GM12865 (cell line): ENCODE results near the gene ATE1.
"Not testable (repeated sequence)": the region's sequence is repeated elsewhere in the genome, so short reads cannot be mapped to it uniquely, and the experiment has no call there.

Source experiments
- DNase-seq: peaks from one replicate; pipeline ENCODE4 v3.0.0; 2010; ENCODE audit warnings: low read depth
- H3K4me3 ChIP-seq: 2 replicates; pipeline ENCODE4 v1.5.1; 2011; ENCODE audit warnings: mild to moderate bottlenecking, low read depth, low read length, control low read depth
- TF ChIP-seq, protein P1 (sequence below): IDR thresholded peaks from 2 replicates; pipeline ENCODE4 v1.5.1; 2011; ENCODE audit warnings: low read length, control low read depth, low read depth, inconsistent platforms; ENCODE audit not compliant: insufficient read depth; ENCODE audit errors: missing control alignments

ATE1 gene

DNA sequence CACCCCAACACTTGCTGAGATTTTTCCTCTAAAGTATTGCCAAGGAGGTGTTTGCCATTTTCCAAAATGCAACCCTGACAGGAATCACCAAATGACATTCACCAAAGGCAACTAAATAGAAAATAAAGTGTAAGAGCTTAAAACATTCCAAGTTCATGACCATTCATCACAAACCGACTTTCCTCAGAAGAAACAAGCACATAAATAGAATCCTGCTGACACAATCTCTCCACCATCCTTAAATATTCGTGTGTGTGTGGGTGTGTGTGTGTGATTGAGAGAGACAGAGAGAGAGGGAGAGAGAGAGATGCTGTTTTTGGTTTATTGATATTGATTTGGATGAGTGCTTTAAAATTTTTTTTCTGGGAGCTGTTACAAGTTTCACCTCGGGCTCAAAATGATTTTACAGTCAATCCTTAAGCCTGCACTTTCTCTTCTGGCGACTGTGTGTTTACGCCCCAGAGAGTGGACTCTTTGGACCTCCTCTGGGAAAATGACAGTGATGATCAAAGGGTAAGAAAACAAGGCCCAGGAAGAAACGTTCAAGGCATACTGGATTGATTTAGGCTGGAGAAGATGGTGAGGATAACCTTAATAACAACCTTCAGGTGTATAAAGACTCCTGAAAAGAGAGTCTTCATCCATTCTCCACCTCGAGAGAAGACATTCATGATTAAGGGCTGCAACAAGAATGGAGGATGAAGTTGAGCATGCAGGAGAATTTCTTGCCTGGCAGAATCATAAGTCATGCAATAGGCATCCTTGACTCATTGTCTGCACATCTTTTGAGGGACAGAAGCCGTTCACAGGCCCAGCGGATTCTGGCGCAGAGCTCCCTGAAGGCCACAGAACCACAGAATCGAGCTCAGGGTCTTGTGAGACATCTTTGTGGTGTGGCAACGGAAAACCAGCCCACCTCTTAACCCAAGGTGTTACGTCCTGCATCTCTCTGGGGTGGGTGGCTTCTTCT lies 225.2 kb downstream of the ATE1 start:
- TF ChIP-seq, protein P1, sequence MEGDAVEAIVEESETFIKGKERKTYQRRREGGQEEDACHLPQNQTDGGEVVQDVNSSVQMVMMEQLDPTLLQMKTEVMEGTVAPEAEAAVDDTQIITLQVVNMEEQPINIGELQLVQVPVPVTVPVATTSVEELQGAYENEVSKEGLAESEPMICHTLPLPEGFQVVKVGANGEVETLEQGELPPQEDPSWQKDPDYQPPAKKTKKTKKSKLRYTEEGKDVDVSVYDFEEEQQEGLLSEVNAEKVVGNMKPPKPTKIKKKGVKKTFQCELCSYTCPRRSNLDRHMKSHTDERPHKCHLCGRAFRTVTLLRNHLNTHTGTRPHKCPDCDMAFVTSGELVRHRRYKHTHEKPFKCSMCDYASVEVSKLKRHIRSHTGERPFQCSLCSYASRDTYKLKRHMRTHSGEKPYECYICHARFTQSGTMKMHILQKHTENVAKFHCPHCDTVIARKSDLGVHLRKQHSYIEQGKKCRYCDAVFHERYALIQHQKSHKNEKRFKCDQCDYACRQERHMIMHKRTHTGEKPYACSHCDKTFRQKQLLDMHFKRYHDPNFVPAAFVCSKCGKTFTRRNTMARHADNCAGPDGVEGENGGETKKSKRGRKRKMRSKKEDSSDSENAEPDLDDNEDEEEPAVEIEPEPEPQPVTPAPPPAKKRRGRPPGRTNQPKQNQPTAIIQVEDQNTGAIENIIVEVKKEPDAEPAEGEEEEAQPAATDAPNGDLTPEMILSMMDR = no peak
- DNase-seq = no peak
- H3K4me3 ChIP-seq = no peak overlapping the region

DNA sequence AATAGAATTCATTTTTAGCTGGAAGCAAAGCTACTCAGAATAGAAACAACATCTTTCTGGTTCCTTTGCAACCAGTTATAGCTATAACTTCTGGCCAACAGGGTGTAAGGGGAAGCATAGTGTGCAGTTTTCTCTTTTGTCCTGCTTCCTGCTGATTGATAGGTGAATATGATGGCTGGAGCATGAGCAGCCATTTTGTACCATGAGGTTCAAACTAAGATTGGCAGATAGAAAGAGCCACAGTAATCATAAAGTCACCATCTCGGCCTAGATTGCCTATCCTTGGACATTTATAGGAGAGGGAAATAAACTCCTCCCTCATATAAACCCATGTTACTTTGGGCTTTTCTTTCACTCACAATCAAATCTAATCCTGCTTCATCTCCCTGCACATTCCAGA lies 227.4 kb downstream of the ATE1 start:
- TF ChIP-seq, protein P1 = no peak
- no peak overlapping the region for H3K4me3 ChIP-seq
- DNase-seq = no peak

GRCh38 chr10:121699703-121700102 lies 228.1 kb downstream of the ATE1 start:
- DNase-seq, H3K4me3 ChIP-seq: not testable (repeated sequence)

DNA sequence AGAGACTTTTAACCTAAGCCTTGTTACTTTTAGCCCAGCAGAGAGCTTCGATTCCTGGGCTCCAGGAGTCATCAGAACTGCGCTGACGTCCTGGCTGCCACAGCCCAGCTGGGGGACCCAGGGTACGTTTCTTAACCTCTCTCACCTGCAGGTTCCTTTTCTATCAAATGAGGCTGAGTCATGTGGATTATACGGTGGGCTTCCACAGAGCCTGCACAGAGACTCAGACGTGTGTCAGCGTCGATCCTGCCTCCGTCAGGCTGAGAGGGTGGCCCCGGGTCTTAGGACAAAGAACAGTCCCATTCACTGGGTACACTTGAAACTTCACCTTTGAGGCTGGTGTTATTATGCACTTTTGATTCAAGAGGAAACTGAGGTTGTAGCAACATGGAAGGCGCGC lies 228.9 kb downstream of the ATE1 start:
- no peak for DNase-seq
- TF ChIP-seq, protein P1 = no peak
- H3K4me3 ChIP-seq = no peak overlapping the region

- TF ChIP-seq, protein P1 = no peak
- DNase-seq = no peak
- no peak overlapping the region for H3K4me3 ChIP-seq
Measured at GRCh38 chr10:121698336-121698735, 229.5 kb downstream of the ATE1 start.

DNA sequence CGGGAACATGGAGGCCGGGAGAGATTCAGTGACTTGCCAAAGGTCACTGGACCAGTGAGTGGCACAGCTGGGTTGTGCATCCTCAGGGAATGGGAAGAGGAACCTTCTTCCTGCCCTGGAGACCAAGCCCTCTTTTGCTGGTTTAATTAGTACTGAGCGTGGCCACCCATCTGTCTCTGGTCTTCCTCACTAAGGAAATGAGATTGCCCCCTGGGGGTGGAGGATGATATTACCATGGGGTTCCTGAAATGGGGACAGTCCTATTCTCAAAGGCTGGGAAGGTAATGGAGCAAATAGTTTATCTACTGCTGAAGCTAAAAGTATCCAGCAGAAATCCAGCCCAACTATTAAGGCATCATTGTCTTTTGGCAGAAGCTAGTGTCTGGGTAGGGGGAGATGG lies 231.0 kb downstream of the ATE1 start:
- H3K4me3 ChIP-seq = no peak overlapping the region
- DNase-seq = peak; percentile 39
- TF ChIP-seq, protein P1 = peak; percentile 45

DNA sequence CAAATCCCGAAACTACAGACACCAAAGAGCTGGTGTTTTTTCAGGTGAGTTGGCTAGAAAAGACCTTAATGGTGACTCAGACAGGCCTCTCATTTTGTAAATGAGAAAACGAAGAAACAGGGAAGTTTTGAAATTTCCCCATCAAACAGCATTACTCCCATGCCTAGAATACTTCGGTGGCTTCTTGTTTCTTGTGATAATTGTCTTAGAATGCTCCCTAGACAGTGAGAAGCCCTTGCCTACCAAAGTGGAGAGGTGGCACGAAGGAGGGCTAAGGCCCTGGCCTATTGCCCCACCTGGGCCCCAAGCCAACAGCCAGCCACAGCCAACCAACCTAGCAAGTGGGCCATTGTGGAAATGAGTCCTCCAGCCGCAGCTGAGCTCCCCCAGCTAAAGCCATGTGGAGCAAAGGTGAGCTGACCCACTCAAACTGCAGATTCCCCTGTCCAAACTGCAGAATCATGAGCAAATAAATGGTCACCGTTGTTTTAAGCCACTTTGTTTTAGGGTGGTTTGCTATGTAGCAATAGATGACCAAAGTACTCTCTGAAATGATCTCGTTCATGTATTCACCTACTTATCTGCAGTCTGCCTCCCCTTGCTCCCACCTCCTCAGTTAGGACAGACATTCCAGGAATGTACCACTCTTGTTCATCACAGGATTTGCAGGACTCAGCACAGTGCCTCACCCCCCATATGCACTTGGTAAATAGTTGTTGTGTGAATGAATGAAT lies 231.9 kb downstream of the ATE1 start:
- no peak for DNase-seq
- no peak overlapping the region for H3K4me3 ChIP-seq
- TF ChIP-seq, protein P1 = no peak
